ENCODE measurements around the gene CEACAM5.

DNA sequence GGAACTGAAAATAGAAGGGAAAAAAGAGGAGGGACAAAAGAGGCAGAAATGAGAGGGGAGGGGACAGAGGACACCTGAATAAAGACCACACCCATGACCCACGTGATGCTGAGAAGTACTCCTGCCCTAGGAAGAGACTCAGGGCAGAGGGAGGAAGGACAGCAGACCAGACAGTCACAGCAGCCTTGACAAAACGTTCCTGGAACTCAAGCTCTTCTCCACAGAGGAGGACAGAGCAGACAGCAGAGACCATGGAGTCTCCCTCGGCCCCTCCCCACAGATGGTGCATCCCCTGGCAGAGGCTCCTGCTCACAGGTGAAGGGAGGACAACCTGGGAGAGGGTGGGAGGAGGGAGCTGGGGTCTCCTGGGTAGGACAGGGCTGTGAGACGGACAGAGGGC lies at the start of gene CEACAM5:
- TF ChIP-seq, protein P1, sequence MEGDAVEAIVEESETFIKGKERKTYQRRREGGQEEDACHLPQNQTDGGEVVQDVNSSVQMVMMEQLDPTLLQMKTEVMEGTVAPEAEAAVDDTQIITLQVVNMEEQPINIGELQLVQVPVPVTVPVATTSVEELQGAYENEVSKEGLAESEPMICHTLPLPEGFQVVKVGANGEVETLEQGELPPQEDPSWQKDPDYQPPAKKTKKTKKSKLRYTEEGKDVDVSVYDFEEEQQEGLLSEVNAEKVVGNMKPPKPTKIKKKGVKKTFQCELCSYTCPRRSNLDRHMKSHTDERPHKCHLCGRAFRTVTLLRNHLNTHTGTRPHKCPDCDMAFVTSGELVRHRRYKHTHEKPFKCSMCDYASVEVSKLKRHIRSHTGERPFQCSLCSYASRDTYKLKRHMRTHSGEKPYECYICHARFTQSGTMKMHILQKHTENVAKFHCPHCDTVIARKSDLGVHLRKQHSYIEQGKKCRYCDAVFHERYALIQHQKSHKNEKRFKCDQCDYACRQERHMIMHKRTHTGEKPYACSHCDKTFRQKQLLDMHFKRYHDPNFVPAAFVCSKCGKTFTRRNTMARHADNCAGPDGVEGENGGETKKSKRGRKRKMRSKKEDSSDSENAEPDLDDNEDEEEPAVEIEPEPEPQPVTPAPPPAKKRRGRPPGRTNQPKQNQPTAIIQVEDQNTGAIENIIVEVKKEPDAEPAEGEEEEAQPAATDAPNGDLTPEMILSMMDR (IDR thresholded peaks at IDR 0.05) = no peak
- no peak for TF ChIP-seq ZFX (IDR thresholded peaks at IDR 0.05; ENCODE audit: borderline replicate concordance)

Measured in 22Rv1 (cell line).